ENCODE measurements around the gene STK16. TPM values are rescaled to one million over a fixed set of nuclear protein-coding genes. Genes with fewer than 3 reads are reported as not detected.

STK16 gene
- total RNA-seq, 1 experiment from 2014 or later: 21.6 TPM

DNA sequence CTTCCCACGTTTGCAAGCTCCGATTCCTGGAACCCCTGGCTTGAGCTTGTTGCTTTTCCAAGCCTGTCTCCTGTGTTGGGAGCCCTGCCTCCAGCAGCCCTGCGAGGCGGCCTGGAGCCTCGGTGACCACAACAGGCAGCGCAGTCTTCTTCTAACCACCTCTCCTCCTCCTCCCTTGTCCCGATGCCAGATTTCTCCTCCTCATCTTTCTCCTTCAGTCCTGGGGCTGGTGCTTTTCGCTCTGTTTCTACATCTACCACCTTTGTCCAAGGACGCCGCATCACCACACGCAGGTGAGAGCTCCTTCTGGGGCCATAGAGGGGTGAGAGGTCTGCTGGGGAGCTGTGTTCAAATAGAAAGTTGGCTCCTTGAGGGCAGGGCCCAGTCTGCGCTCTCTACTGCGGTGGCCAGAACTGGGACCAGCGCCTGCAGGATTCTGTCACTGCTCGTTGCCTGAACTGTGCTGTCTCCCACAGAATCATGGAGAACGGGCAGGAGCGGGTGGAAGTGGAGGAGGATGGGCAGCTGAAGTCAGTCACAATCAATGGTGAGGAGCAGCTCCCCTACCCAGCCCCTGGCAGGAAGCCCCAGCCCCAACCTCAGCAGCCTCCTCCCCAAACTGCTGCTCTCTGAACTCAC is 37.8 kb downstream of the STK16 start:
- no peaks in the 10 kb centered on the region for H3K79me1 ChIP-seq (ENCODE audit: insufficient read depth, low read depth, low read length, poor library complexity, severe bottlenecking)
- no peak overlapping the region for H3K27ac ChIP-seq (ENCODE audit: insufficient read length, low read depth, low read length)
- H2BK5ac ChIP-seq (ENCODE audit: insufficient read length, low read length): no peak overlapping the region
- WGBS (ENCODE audit: extremely low coverage, insufficient read length, low lambda C conversion rate): no CpG with 5 or more reads among the region's 17 CpGs
- peaks cover 4 to 34% (median 17%) of the 10 kb centered on the region in 3 experiments; a peak in 6 of 7 replicates for H3K36me3 Mint-ChIP-seq (ENCODE audit: insufficient read depth in 1 of 3, low read depth in 3 of 3)
- H3K27ac Mint-ChIP-seq: no peak overlapping the region
- H3K23me2 ChIP-seq (ENCODE audit: insufficient read length, low read depth, low read length, poor library complexity, severe bottlenecking): peaks cover 12% of the 10 kb centered on the region
- no peak overlapping the region for H3K18ac ChIP-seq (ENCODE audit: insufficient read length, low read depth, low read length)
- no peak overlapping the region for H2AFZ ChIP-seq (ENCODE audit: low read length)
- no peak overlapping the region for H2BK20ac ChIP-seq (ENCODE audit: low read depth, low read length, poor library complexity, severe bottlenecking)
- no peak overlapping the region for H3T11ph ChIP-seq (ENCODE audit: low read length)
- H4K91ac ChIP-seq (ENCODE audit: insufficient read length, low read depth, low read length): no peak overlapping the region
- no peak overlapping the region for H4K8ac ChIP-seq (replicated peaks; ENCODE audit: insufficient read length, low read depth, low read length)
- no peak overlapping the region for H2BK120ac ChIP-seq (ENCODE audit: low read depth, low read length, poor library complexity, severe bottlenecking)
- no peaks in the 10 kb centered on the region for H4K20me1 ChIP-seq (ENCODE audit: control insufficient read depth, insufficient read depth, insufficient read length)
- no peaks in the 10 kb centered on the region; the same call in 1 of the 2 replicates for H3K4me1 ChIP-seq (ENCODE audit: insufficient read depth, low read length)
- no peak overlapping the region for H3K23ac ChIP-seq (ENCODE audit: insufficient read length, low read depth, low read length)
- no peak overlapping the region for H3K56ac ChIP-seq (ENCODE audit: insufficient read length, low read depth, low read length)
- no peaks in the 10 kb centered on the region for H3K9me3 Mint-ChIP-seq
- H3K4ac ChIP-seq (ENCODE audit: low read depth, low read length): no peak overlapping the region
- DNase-seq: no peak
- no peaks in the 10 kb centered on the region for H3K79me2 ChIP-seq (ENCODE audit: insufficient read depth, low read length)
- no peak overlapping the region for H2BK12ac ChIP-seq (ENCODE audit: insufficient read length, low read depth, low read length)
- no peak overlapping the region for H3K4me2 ChIP-seq (ENCODE audit: insufficient read depth, insufficient read length, low read length)
- H2AK5ac ChIP-seq (ENCODE audit: insufficient read length, low read length): no peak overlapping the region
- no peaks in the 10 kb centered on the region for H3K9me3 ChIP-seq (ENCODE audit: control insufficient read depth, low read depth, low read length)
- peaks cover under 1% of the 10 kb centered on the region; the same call in 1 of the 2 replicates for H3K27me3 Mint-ChIP-seq (ENCODE audit: low read depth)
- TF ChIP-seq, protein P1, sequence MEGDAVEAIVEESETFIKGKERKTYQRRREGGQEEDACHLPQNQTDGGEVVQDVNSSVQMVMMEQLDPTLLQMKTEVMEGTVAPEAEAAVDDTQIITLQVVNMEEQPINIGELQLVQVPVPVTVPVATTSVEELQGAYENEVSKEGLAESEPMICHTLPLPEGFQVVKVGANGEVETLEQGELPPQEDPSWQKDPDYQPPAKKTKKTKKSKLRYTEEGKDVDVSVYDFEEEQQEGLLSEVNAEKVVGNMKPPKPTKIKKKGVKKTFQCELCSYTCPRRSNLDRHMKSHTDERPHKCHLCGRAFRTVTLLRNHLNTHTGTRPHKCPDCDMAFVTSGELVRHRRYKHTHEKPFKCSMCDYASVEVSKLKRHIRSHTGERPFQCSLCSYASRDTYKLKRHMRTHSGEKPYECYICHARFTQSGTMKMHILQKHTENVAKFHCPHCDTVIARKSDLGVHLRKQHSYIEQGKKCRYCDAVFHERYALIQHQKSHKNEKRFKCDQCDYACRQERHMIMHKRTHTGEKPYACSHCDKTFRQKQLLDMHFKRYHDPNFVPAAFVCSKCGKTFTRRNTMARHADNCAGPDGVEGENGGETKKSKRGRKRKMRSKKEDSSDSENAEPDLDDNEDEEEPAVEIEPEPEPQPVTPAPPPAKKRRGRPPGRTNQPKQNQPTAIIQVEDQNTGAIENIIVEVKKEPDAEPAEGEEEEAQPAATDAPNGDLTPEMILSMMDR (conservative IDR thresholded peaks at IDR 0.05): no peak
- H3K4me1 Mint-ChIP-seq: peaks cover 23 to 30% of the 10 kb centered on the region in 2 experiments
- no peak overlapping the region for H3K4me3 Mint-ChIP-seq
- H3K14ac ChIP-seq (ENCODE audit: insufficient read depth, low read length): no peak overlapping the region
- no peak overlapping the region for H3K9ac ChIP-seq (ENCODE audit: extremely low read depth, insufficient read length, low read length)
- no peak overlapping the region for H4K5ac ChIP-seq (ENCODE audit: insufficient read length, low read depth, low read length)
- H2BK15ac ChIP-seq (ENCODE audit: low read depth, low read length): no peak overlapping the region
- no peaks in the 10 kb centered on the region for H3K27me3 ChIP-seq (ENCODE audit: insufficient read depth, low read length)
